ENCODE measurements around the gene SGIP1. TPM values are rescaled to one million over a fixed set of nuclear protein-coding genes. Genes with fewer than 3 reads are reported as not detected.

The SGIP1 gene
- total and polyA plus RNA-seq, 2 experiments from 2014 or later = 2.4 to 6.1 TPM

- peaks cover 3% of the 10 kb centered on the region; the same call in 2 of the 3 replicates for H3K36me3 Mint-ChIP-seq (ENCODE audit: low read depth)
- no peak overlapping the region for H3K27ac Mint-ChIP-seq
- Histone ChIP-seq H3K4me1 (ENCODE audit: insufficient read depth) (peaks cover 12% of the 10 kb centered on the region), H3K4me2 (no peak overlapping the region), H3K4me3 (no peak overlapping the region), H3K79me2 (replicated peaks; ENCODE audit: insufficient read depth) (no peaks in the 10 kb centered on the region), H3K36me3 (ENCODE audit: insufficient read depth) (no peaks in the 10 kb centered on the region), H3K9me2 (ENCODE audit: insufficient read depth) (no peaks in the 10 kb centered on the region; the same call in 1 of the 2 replicates), H3K27ac (ENCODE audit: low read depth) (no peak overlapping the region), H2AFZ (no peak overlapping the region), H4K20me1 (replicated peaks; ENCODE audit: insufficient read depth) (no peaks in the 10 kb centered on the region), H3K27me3 (ENCODE audit: insufficient read depth) (no peaks in the 10 kb centered on the region), H3F3A (replicated peaks; ENCODE audit: low read depth) (no peaks in the 10 kb centered on the region)
- no peaks in the 10 kb centered on the region for H3K9me3 Mint-ChIP-seq
- H3K4me1 Mint-ChIP-seq = peaks cover 20% of the 10 kb centered on the region
- ATAC-seq = no peak
- DNase-seq (ENCODE audit: low spot score) = no peak
- H3K27me3 Mint-ChIP-seq (ENCODE audit: insufficient read depth, low read depth, poor library complexity) = peaks cover 2% of the 10 kb centered on the region
- TF ChIP-seq ETS1 (IDR thresholded peaks at IDR 0.05) (no peak), CREB1 (CRISPR knock-in tag; IDR thresholded peaks at IDR 0.05; ENCODE audit: low read depth) (no peak), JUNB (IDR thresholded peaks at IDR 0.05; ENCODE audit: unreplicated experiment) (no peak), ZNF331 (CRISPR knock-in tag; IDR thresholded peaks at IDR 0.05; ENCODE audit: low read depth) (no peak), EZH2phosphoT487 (IDR thresholded peaks at IDR 0.05; ENCODE audit: unreplicated experiment) (no peak), NANOG (IDR thresholded peaks at IDR 0.05; ENCODE audit: borderline replicate concordance) (no peak), STAT1 (IDR thresholded peaks at IDR 0.05; ENCODE audit: unreplicated experiment) (no peak), ZNF114 (CRISPR knock-in tag; IDR thresholded peaks at IDR 0.05) (no peak)
- TF ChIP-seq, protein P1, sequence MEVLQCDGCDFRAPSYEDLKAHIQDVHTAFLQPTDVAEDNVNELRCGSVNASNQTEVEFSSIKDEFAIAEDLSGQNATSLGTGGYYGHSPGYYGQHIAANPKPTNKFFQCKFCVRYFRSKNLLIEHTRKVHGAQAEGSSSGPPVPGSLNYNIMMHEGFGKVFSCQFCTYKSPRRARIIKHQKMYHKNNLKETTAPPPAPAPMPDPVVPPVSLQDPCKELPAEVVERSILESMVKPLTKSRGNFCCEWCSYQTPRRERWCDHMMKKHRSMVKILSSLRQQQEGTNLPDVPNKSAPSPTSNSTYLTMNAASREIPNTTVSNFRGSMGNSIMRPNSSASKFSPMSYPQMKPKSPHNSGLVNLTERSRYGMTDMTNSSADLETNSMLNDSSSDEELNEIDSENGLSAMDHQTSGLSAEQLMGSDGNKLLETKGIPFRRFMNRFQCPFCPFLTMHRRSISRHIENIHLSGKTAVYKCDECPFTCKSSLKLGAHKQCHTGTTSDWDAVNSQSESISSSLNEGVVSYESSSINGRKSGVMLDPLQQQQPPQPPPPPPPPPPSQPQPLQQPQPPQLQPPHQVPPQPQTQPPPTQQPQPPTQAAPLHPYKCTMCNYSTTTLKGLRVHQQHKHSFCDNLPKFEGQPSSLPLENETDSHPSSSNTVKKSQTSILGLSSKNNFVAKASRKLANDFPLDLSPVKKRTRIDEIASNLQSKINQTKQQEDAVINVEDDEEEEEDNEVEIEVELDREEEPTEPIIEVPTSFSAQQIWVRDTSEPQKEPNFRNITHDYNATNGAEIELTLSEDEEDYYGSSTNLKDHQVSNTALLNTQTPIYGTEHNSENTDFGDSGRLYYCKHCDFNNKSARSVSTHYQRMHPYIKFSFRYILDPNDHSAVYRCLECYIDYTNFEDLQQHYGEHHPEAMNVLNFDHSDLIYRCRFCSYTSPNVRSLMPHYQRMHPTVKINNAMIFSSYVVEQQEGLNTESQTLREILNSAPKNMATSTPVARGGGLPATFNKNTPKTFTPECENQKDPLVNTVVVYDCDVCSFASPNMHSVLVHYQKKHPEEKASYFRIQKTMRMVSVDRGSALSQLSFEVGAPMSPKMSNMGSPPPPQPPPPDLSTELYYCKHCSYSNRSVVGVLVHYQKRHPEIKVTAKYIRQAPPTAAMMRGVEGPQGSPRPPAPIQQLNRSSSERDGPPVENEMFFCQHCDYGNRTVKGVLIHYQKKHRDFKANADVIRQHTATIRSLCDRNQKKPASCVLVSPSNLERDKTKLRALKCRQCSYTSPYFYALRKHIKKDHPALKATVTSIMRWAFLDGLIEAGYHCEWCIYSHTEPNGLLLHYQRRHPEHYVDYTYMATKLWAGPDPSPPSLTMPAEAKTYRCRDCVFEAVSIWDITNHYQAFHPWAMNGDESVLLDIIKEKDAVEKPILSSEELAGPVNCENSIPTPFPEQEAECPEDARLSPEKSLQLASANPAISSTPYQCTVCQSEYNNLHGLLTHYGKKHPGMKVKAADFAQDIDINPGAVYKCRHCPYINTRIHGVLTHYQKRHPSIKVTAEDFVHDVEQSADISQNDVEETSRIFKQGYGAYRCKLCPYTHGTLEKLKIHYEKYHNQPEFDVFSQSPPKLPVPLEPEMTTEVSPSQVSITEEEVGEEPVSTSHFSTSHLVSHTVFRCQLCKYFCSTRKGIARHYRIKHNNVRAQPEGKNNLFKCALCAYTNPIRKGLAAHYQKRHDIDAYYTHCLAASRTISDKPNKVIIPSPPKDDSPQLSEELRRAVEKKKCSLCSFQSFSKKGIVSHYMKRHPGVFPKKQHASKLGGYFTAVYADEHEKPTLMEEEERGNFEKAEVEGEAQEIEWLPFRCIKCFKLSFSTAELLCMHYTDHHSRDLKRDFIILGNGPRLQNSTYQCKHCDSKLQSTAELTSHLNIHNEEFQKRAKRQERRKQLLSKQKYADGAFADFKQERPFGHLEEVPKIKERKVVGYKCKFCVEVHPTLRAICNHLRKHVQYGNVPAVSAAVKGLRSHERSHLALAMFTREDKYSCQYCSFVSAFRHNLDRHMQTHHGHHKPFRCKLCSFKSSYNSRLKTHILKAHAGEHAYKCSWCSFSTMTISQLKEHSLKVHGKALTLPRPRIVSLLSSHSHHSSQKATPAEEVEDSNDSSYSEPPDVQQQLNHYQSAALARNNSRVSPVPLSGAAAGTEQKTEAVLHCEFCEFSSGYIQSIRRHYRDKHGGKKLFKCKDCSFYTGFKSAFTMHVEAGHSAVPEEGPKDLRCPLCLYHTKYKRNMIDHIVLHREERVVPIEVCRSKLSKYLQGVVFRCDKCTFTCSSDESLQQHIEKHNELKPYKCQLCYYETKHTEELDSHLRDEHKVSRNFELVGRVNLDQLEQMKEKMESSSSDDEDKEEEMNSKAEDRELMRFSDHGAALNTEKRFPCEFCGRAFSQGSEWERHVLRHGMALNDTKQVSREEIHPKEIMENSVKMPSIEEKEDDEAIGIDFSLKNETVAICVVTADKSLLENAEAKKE (CRISPR knock-in tag; IDR thresholded peaks at IDR 0.05) = no peak
- TF ChIP-seq, protein P2, sequence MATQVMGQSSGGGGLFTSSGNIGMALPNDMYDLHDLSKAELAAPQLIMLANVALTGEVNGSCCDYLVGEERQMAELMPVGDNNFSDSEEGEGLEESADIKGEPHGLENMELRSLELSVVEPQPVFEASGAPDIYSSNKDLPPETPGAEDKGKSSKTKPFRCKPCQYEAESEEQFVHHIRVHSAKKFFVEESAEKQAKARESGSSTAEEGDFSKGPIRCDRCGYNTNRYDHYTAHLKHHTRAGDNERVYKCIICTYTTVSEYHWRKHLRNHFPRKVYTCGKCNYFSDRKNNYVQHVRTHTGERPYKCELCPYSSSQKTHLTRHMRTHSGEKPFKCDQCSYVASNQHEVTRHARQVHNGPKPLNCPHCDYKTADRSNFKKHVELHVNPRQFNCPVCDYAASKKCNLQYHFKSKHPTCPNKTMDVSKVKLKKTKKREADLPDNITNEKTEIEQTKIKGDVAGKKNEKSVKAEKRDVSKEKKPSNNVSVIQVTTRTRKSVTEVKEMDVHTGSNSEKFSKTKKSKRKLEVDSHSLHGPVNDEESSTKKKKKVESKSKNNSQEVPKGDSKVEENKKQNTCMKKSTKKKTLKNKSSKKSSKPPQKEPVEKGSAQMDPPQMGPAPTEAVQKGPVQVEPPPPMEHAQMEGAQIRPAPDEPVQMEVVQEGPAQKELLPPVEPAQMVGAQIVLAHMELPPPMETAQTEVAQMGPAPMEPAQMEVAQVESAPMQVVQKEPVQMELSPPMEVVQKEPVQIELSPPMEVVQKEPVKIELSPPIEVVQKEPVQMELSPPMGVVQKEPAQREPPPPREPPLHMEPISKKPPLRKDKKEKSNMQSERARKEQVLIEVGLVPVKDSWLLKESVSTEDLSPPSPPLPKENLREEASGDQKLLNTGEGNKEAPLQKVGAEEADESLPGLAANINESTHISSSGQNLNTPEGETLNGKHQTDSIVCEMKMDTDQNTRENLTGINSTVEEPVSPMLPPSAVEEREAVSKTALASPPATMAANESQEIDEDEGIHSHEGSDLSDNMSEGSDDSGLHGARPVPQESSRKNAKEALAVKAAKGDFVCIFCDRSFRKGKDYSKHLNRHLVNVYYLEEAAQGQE (IDR thresholded peaks at IDR 0.05; ENCODE audit: unreplicated experiment) = no peak
- H3K4me3 Mint-ChIP-seq = no peak overlapping the region
These were observed 15.1 kb downstream of the SGIP1 start for GRCh38 chr1:66549017-66549416.

Measured in GM23338 (cell line).